Neuron (in vitro differentiated cells): Measurements from ENCODE around the gene CENPA.
A peak's percentile ranks its signal among the peaks of the same experiment; 100 is the strongest.
"Not testable (repeated sequence)": the region's sequence is repeated elsewhere in the genome, so short reads cannot be mapped to it uniquely, and the experiment has no call there.

Experiments
- H2AFZ ChIP-seq: one replicate; pipeline ENCODE4 v1.6.1; 2013; ENCODE audit warnings: low read depth, mild to moderate bottlenecking, inconsistent platforms, low read length, moderate library complexity
- H3K27me3 ChIP-seq: one replicate; pipeline ENCODE4 v1.6.1; 2013; ENCODE audit warnings: low read length; ENCODE audit not compliant: insufficient read depth
- H3K36me3 ChIP-seq: one replicate; pipeline ENCODE4 v1.6.1; 2013; ENCODE audit warnings: low read length; ENCODE audit not compliant: insufficient read depth
- H3K4me1 ChIP-seq: one replicate; pipeline ENCODE4 v1.6.1; 2013; ENCODE audit warnings: low read length; ENCODE audit not compliant: insufficient read depth
- H3K4me3 ChIP-seq: 2 replicates; pipeline ENCODE4 v1.5.1; 2013; ENCODE audit warnings: mild to moderate bottlenecking, low read length, moderate library complexity
- H3K9me3 ChIP-seq: one replicate; pipeline ENCODE4 v1.6.1; 2013; ENCODE audit warnings: low read length

Gene CENPA

GRCh38 chr2:26750467-26750866 lies 35.4 kb upstream of the CENPA start:
- not testable (repeated sequence) for H3K36me3 ChIP-seq, H3K9me3 ChIP-seq, H3K27me3 ChIP-seq
- Histone ChIP-seq H2AFZ (peak overlapping the region; percentile 22), H3K4me3 (peak overlapping the region; percentile 45), H3K4me1 (peaks cover 34% of the 10 kb centered on the region)

- H3K36me3 ChIP-seq, result no peaks in the 10 kb centered on the region
- peaks cover 53% of the 10 kb centered on the region for H3K4me1 ChIP-seq
- no peak overlapping the region for H3K4me3 ChIP-seq
- no peak overlapping the region for H2AFZ ChIP-seq
- H3K9me3 ChIP-seq, result no peaks in the 10 kb centered on the region
- no peaks in the 10 kb centered on the region for H3K27me3 ChIP-seq
Measured at GRCh38 chr2:26752656-26753055, 33.2 kb upstream of the CENPA start.

GRCh38 chr2:26754539-26754938 lies 31.3 kb upstream of the CENPA start:
- peaks cover 68% of the 10 kb centered on the region for H3K4me1 ChIP-seq
- H3K4me3 ChIP-seq, result no peak overlapping the region
- H3K27me3 ChIP-seq, result no peaks in the 10 kb centered on the region
- no peaks in the 10 kb centered on the region for H3K9me3 ChIP-seq
- H3K36me3 ChIP-seq, result no peaks in the 10 kb centered on the region
- H2AFZ ChIP-seq, result no peak overlapping the region

GRCh38 chr2:26754972-26755670 lies 30.7 kb upstream of the CENPA start:
- no peaks in the 10 kb centered on the region for H3K27me3 ChIP-seq
- no peak overlapping the region for H3K4me3 ChIP-seq
- no peaks in the 10 kb centered on the region for H3K9me3 ChIP-seq
- H3K4me1 ChIP-seq, result peaks cover 63% of the 10 kb centered on the region
- H2AFZ ChIP-seq, result no peak overlapping the region
- no peaks in the 10 kb centered on the region for H3K36me3 ChIP-seq

- Histone ChIP-seq H3K4me1 (peaks cover 56% of the 10 kb centered on the region), H3K4me3 (no peak overlapping the region), H3K36me3 (no peaks in the 10 kb centered on the region), H3K27me3 (no peaks in the 10 kb centered on the region), H3K9me3 (no peaks in the 10 kb centered on the region), H2AFZ (no peak overlapping the region)
Measured at GRCh38 chr2:26756337-26756736, 29.5 kb upstream of the CENPA start.

- no peak overlapping the region for H3K4me3 ChIP-seq
- peaks cover 47% of the 10 kb centered on the region for H3K4me1 ChIP-seq
- no peaks in the 10 kb centered on the region for H3K27me3 ChIP-seq
- no peaks in the 10 kb centered on the region for H3K36me3 ChIP-seq
- no peak overlapping the region for H2AFZ ChIP-seq
- H3K9me3 ChIP-seq, result no peaks in the 10 kb centered on the region
Measured at GRCh38 chr2:26757873-26758789, 27.7 kb upstream of the CENPA start.

GRCh38 chr2:26758790-26759321 lies 27.0 kb upstream of the CENPA start:
- Histone ChIP-seq H3K4me3 (no peak overlapping the region), H3K9me3 (no peaks in the 10 kb centered on the region), H3K4me1 (peaks cover 44% of the 10 kb centered on the region), H3K36me3 (no peaks in the 10 kb centered on the region), H2AFZ (no peak overlapping the region), H3K27me3 (no peaks in the 10 kb centered on the region)

GRCh38 chr2:26759845-26760244 lies 26.0 kb upstream of the CENPA start:
- Histone ChIP-seq H3K27me3 (no peaks in the 10 kb centered on the region), H3K4me1 (peaks cover 45% of the 10 kb centered on the region), H3K4me3 (no peak overlapping the region), H2AFZ (no peak overlapping the region), H3K9me3 (no peaks in the 10 kb centered on the region), H3K36me3 (no peaks in the 10 kb centered on the region)

GRCh38 chr2:26760991-26761390 lies 24.9 kb upstream of the CENPA start:
- H3K27me3 ChIP-seq, H3K36me3 ChIP-seq, H2AFZ ChIP-seq, H3K4me3 ChIP-seq, H3K9me3 ChIP-seq: not testable (repeated sequence)
- peaks cover 45% of the 10 kb centered on the region for H3K4me1 ChIP-seq

- no peaks in the 10 kb centered on the region for H3K9me3 ChIP-seq
- H3K4me1 ChIP-seq, result peaks cover 41% of the 10 kb centered on the region
- H3K36me3 ChIP-seq, result peaks cover 4% of the 10 kb centered on the region
- no peak overlapping the region for H2AFZ ChIP-seq
- no peaks in the 10 kb centered on the region for H3K27me3 ChIP-seq
- H3K4me3 ChIP-seq, result no peak overlapping the region
Measured at GRCh38 chr2:26763019-26763418, 22.8 kb upstream of the CENPA start.

GRCh38 chr2:26764078-26764887 lies 21.6 kb upstream of the CENPA start, which contains the start of gene SLC35F6:
SLC35F6 (plus strand) TSS chr2:26764284; CDS start chr2:26764350, 66 bp downstream.
- Histone ChIP-seq H3K4me3 (peak within 1 kb of the TSS; percentile 95), H3K4me1 (peaks cover 36% of the 10 kb centered on the region), H3K9me3 (no peaks in the 10 kb centered on the region), H3K36me3 (peaks cover 7% of the 10 kb centered on the region), H2AFZ (peak within 1 kb of the TSS; percentile 19), H3K27me3 (no peaks in the 10 kb centered on the region)

- no peaks in the 10 kb centered on the region for H3K27me3 ChIP-seq
- peaks cover 7% of the 10 kb centered on the region for H3K36me3 ChIP-seq
- no peak overlapping the region for H2AFZ ChIP-seq
- H3K9me3 ChIP-seq, result no peaks in the 10 kb centered on the region
- peaks cover 40% of the 10 kb centered on the region for H3K4me1 ChIP-seq
- H3K4me3 ChIP-seq, result peak overlapping the region; percentile 95
Measured at GRCh38 chr2:26764906-26765305, 20.9 kb upstream of the CENPA start.
